ENCODE data around the gene LTA. TPM values are rescaled to one million over a fixed set of nuclear protein-coding genes. Genes with fewer than 3 reads are reported as not detected.
"Not testable (repeated sequence)": the region's sequence is repeated elsewhere in the genome, so short reads cannot be mapped to it uniquely, and the experiment has no call there.

The LTA gene
- total RNA-seq, 1 experiment from 2014 or later: not detected

DNA sequence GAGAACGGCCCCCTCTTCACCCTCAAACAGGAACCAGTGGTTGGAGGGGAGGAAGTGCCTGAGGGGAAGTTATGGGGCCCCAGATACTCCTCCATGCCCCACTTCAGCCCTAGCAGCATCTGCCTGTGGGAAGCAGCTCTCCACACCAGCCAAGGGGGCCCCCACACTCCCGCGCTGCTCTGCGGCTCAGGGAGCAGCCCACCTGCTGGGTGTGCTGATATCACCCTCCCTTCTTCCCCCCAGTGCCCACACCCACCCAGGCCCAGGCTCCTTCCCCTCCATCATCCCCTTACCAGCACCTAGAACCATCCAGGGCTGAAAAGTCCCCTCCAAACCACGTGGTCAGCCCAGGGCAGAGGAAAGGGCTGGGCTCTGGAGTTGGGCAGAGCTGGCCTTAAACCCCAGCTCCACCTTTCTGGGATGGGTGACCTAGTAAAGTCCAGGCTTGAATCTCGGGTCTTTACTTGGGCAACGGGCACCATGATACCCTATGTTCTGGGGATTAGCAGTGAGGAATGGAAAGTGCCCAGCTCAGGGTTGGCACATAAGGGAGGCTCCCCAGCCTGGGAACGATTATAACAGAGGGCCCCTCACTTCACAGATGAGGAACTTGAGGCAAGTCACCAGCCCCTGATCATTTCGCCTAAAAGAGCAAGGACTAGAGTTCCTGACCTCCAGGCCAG lies 14.7 kb downstream of the LTA start:
- H3K36me3 ChIP-seq (ENCODE audit: control insufficient read depth, insufficient read depth, low read length): no peaks in the 10 kb centered on the region
- TF ChIP-seq, protein P1, sequence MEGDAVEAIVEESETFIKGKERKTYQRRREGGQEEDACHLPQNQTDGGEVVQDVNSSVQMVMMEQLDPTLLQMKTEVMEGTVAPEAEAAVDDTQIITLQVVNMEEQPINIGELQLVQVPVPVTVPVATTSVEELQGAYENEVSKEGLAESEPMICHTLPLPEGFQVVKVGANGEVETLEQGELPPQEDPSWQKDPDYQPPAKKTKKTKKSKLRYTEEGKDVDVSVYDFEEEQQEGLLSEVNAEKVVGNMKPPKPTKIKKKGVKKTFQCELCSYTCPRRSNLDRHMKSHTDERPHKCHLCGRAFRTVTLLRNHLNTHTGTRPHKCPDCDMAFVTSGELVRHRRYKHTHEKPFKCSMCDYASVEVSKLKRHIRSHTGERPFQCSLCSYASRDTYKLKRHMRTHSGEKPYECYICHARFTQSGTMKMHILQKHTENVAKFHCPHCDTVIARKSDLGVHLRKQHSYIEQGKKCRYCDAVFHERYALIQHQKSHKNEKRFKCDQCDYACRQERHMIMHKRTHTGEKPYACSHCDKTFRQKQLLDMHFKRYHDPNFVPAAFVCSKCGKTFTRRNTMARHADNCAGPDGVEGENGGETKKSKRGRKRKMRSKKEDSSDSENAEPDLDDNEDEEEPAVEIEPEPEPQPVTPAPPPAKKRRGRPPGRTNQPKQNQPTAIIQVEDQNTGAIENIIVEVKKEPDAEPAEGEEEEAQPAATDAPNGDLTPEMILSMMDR (IDR thresholded peaks at IDR 0.05; ENCODE audit: insufficient read depth in 1 of 2, low read depth in 1 of 2, low read length in 1 of 2, severe bottlenecking in 1 of 2, unreplicated experiment in 1 of 2): no peak
- peaks cover 5% of the 10 kb centered on the region for H3K4me1 Mint-ChIP-seq (ENCODE audit: low read depth, unreplicated experiment)
- ChIA-PET POLR2A (no interaction called here), CTCF (interaction anchor here (1.0 to 7.2 kb wide), 2 partner anchors 11 to 34 kb away, joined by 3 to 80 read pairs; partner anchors contain the start of gene PRRC2A)
- H3K27ac Mint-ChIP-seq (ENCODE audit: unreplicated experiment): no peak overlapping the region
- H3K4me3 ChIP-seq (ENCODE audit: low read depth, low read length): no peak overlapping the region
- intact Hi-C loops (cut with micrococcal nuclease; ENCODE audit: unreplicated experiment): no loop called here
- no TSS peak for BruUV-seq (replicated peaks)
- H3K4me1 ChIP-seq: no peaks in the 10 kb centered on the region
- no peaks in the 10 kb centered on the region for H3K36me3 Mint-ChIP-seq (ENCODE audit: insufficient read depth, unreplicated experiment)
- DNase-seq: no peak
- H3K27me3 ChIP-seq (replicated peaks; ENCODE audit: control insufficient read depth, insufficient read depth, low read length): no peaks in the 10 kb centered on the region
- no peak overlapping the region for H3K4me3 Mint-ChIP-seq (ENCODE audit: unreplicated experiment)
- H3K9me3 Mint-ChIP-seq (ENCODE audit: unreplicated experiment): no peaks in the 10 kb centered on the region
- H3K27me3 Mint-ChIP-seq (ENCODE audit: insufficient read depth, unreplicated experiment): no peaks in the 10 kb centered on the region
- H3K9me3 ChIP-seq: no peaks in the 10 kb centered on the region

DNA sequence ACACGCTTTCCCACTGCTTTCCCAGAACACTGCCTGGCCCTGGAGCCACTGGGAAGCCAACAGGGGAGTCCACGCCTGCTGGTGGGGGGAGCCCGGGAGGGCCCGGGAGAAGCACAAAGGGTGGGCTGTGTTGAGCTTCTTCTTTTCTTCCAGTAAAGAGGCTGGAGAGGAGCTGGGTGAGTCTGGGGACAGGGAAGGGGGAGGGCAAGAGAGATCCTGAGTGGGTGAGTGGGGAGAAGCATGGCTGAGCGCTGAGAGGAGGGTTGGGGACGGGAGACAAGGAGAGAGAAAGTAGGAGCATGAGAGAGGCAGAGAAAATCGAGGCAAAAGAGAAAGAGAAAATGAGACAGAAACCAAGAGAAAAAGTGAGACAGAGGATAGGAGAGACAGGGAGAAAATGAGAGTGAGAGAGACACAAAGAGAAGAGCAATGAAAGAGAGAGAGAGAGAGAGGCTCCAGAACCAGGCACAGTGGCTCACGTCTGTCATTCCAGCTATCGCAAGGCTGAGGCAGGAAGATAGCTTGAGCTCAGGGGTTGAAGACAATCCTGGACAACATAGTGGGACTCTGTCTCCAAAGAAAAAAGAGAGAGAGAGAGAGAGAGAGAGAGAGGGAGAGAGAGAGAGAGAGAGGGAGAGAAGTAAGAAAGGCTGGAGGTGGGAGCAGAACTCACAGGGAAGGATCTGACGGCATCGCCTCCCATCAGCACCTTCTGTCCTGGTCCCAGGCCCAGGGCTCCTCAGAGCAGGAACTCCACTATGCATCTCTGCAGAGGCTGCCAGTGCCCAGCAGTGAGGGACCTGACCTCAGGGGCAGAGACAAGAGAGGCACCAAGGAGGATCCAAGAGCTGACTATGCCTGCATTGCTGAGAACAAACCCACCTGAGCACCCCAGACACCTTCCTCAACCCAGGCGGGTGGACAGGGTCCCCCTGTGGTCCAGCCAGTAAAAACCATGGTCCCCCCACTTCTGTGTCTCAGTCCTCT lies 16.0 kb downstream of the LTA start:
- Mint-ChIP-seq H3K4me3 (ENCODE audit: unreplicated experiment) (no peak overlapping the region), H3K27ac (ENCODE audit: unreplicated experiment) (no peak overlapping the region), H3K36me3 (ENCODE audit: insufficient read depth, unreplicated experiment) (no peaks in the 10 kb centered on the region), H3K9me3 (ENCODE audit: unreplicated experiment) (no peaks in the 10 kb centered on the region), H3K27me3 (ENCODE audit: insufficient read depth, unreplicated experiment) (no peaks in the 10 kb centered on the region), H3K4me1 (ENCODE audit: low read depth, unreplicated experiment) (no peaks in the 10 kb centered on the region)
- TF ChIP-seq, protein P1 (IDR thresholded peaks at IDR 0.05; ENCODE audit: insufficient read depth in 1 of 2, low read depth in 1 of 2, low read length in 1 of 2, severe bottlenecking in 1 of 2, unreplicated experiment in 1 of 2): no peak
- intact Hi-C loops (cut with micrococcal nuclease; ENCODE audit: unreplicated experiment): no loop called here
- no TSS peak for BruUV-seq (replicated peaks)
- H3K9me3 ChIP-seq: no peaks in the 10 kb centered on the region
- ChIA-PET CTCF (interaction anchor here (1.3 kb wide), 1 partner anchor 10 kb away, joined by 3 read pairs; no protein-coding TSS in a partner anchor), POLR2A (interaction anchor here (0.5 kb wide), 1 partner anchor 41 kb away, joined by 3 read pairs; the partner anchor contains the start of gene NFKBIL1)
- no peaks in the 10 kb centered on the region for H3K27me3 ChIP-seq (replicated peaks; ENCODE audit: control insufficient read depth, insufficient read depth, low read length)
- no peak for DNase-seq
- no peaks in the 10 kb centered on the region for H3K36me3 ChIP-seq (ENCODE audit: control insufficient read depth, insufficient read depth, low read length)
- H3K4me1 ChIP-seq: no peaks in the 10 kb centered on the region
- H3K4me3 ChIP-seq (ENCODE audit: low read depth, low read length): no peak overlapping the region

DNA sequence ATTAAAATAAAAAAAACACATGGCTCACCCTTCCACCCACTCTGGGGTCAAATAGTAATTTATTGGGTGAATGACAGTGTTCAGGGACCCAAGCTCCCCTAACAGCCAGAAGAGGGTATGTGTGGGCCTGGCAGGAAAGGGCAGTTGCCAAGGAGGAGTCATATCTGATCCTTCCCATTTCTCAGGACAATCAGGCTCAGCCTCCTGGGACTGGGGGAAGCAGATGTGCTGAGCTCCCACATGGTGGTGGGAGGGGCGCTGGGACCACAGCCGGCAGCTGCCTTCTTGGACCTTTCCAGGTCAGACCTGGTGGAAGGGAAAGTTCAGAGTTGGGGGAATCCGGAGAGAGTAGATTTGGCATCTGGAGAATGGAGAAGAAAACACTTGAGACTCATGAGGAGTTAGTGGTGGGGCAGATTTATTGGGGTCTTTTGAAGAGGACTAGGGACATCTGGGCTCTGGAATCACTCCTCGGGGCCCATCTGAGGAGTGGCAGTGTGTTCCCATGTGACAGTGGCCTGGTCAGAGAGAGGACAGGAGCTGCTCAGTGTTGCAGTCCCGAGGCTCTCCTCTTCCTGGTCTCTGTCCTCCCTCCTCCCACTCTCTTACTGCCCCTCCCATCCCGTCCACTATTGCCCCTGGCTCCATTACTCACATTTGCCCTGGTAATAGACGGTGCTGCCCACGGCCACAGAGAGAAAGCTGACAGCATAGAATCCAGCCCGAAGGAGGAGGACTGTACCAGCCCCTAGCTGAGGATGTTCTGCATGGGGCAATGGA lies 17.0 kb downstream of the LTA start:
- intact Hi-C loops (cut with micrococcal nuclease; ENCODE audit: unreplicated experiment): no loop called here
- Mint-ChIP-seq H3K27ac (ENCODE audit: unreplicated experiment) (no peak overlapping the region), H3K36me3 (ENCODE audit: insufficient read depth, unreplicated experiment) (no peaks in the 10 kb centered on the region), H3K27me3 (ENCODE audit: insufficient read depth, unreplicated experiment) (no peaks in the 10 kb centered on the region), H3K9me3 (ENCODE audit: unreplicated experiment) (no peaks in the 10 kb centered on the region), H3K4me3 (ENCODE audit: unreplicated experiment) (no peak overlapping the region), H3K4me1 (ENCODE audit: low read depth, unreplicated experiment) (no peaks in the 10 kb centered on the region)
- no TSS peak for BruUV-seq (replicated peaks)
- Histone ChIP-seq H3K4me1 (no peaks in the 10 kb centered on the region), H3K9me3 (no peaks in the 10 kb centered on the region), H3K36me3 (ENCODE audit: control insufficient read depth, insufficient read depth, low read length) (no peaks in the 10 kb centered on the region), H3K4me3 (ENCODE audit: low read depth, low read length) (no peak overlapping the region), H3K27me3 (replicated peaks; ENCODE audit: control insufficient read depth, insufficient read depth, low read length) (no peaks in the 10 kb centered on the region)
- DNase-seq: no peak
- TF ChIP-seq, protein P1 (IDR thresholded peaks at IDR 0.05; ENCODE audit: insufficient read depth in 1 of 2, low read depth in 1 of 2, low read length in 1 of 2, severe bottlenecking in 1 of 2, unreplicated experiment in 1 of 2): no peak
- ChIA-PET POLR2A (no interaction called here), CTCF (interaction anchor here (1.3 kb wide), 1 partner anchor 9 kb away, joined by 3 read pairs; no protein-coding TSS in a partner anchor)

DNA sequence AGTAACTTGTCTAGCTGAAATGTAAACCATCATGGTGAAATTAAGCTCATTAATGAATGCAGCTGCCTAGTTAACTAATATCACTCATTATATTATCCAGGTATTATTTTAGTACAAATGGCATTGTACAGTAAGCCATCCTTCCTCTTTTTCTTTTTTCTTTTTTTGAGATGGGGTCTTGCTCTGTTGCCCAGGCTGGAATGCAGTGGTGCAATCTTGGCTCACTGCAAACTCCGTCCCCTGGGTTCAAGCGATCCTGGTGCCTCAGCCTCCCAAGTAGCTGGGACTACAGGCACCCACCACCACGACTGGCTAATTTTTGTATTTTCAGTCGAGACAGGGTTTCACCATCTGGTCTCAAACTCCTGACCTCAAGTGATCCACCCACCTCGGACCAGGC lies 18.6 kb downstream of the LTA start:
- BruUV-seq (replicated peaks); H3K4me3 Mint-ChIP-seq (ENCODE audit: unreplicated experiment); H3K27ac Mint-ChIP-seq (ENCODE audit: unreplicated experiment); DNase-seq; H3K4me3 ChIP-seq (ENCODE audit: low read depth, low read length); CTCF ChIA-PET; H3K9me3 ChIP-seq; intact Hi-C loops (cut with micrococcal nuclease; ENCODE audit: unreplicated experiment); H3K27me3 Mint-ChIP-seq (ENCODE audit: insufficient read depth, unreplicated experiment); H3K36me3 ChIP-seq (ENCODE audit: control insufficient read depth, insufficient read depth, low read length); H3K4me1 Mint-ChIP-seq (ENCODE audit: low read depth, unreplicated experiment); H3K4me1 ChIP-seq; H3K9me3 Mint-ChIP-seq (ENCODE audit: unreplicated experiment); H3K27me3 ChIP-seq (replicated peaks; ENCODE audit: control insufficient read depth, insufficient read depth, low read length); H3K36me3 Mint-ChIP-seq (ENCODE audit: insufficient read depth, unreplicated experiment); POLR2A ChIA-PET: not testable (repeated sequence)
